ENCODE data around the gene RSRC1.
"Not testable (repeated sequence)": the region's sequence is repeated elsewhere in the genome, so short reads cannot be mapped to it uniquely, and the experiment has no call there.

Gene RSRC1

GRCh38 chr3:158101335-158102241, 8.3 kb upstream of the RSRC1 start:
- DNase-seq (ENCODE audit: low read depth), result no peak

- no peak for DNase-seq (ENCODE audit: low read depth)
These were observed 7.4 kb upstream of the RSRC1 start for GRCh38 chr3:158102242-158103080.

DNA sequence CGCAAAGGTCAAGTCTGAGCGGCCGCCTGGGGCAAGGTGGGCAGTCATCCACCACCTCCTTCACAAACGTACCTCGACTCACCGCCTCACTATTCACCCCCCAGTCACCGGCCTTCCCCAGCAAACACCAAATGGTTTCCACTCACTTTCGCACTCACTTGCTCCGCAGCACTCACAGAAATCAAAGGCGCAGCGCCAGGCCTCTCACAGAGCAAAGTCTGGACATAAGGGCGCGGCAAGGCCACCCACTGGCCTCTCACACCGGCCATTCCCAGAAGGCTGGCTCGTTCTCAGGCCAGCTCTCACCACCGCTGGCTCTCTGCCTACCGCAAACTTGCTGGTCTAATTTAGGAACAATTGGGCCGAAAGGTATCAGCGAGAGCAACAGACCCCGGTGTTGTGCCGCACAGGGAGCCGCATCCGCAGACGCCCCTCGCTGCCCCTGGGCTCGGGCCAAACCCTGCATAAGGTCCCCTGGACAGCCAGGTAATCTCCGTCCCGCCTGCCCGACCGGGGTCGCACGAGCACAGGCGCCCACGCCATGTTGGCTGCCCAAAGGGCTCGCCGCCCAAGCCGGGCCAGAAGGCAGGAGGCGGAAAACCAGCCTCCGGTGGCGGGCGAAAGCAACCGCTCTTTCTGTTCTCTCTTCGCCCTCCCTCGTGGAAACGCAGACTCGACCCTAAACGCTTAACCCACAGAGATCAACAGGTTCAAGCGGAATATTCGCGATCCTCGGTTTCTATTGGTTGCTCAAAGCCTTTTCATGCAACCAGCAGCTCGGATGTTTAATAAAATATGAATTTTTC, 6.6 kb upstream of the RSRC1 start:
- no peak for DNase-seq (ENCODE audit: low read depth)

GRCh38 chr3:158103887-158104327, 6.0 kb upstream of the RSRC1 start:
- DNase-seq (ENCODE audit: low read depth), result no peak

DNA sequence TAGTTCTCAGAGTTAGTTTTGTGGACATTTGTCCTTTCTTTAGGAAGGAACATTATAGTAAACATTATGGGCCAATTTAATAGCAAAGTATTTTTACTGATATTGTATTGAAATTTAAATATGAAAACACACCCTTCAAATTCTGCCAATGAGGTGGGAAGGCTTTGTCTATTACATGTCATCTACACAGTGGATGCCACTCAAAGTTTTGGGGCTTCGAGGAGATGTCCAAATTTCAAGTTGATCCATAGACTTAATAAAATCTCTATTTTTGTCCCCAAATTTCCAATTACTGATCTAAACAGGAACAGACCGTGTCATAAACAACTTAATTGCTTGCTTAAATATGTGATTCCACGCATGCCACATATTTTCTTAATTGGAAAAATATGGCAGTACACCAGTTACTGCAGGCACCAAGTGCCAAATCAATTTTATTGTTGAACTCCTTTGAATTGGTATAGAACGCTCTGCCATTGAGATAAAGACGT, 5.4 kb upstream of the RSRC1 start:
- no peak for DNase-seq (ENCODE audit: low read depth)

GRCh38 chr3:158105119-158105709, 4.7 kb upstream of the RSRC1 start:
- DNase-seq (ENCODE audit: low read depth), result no peak

DNA sequence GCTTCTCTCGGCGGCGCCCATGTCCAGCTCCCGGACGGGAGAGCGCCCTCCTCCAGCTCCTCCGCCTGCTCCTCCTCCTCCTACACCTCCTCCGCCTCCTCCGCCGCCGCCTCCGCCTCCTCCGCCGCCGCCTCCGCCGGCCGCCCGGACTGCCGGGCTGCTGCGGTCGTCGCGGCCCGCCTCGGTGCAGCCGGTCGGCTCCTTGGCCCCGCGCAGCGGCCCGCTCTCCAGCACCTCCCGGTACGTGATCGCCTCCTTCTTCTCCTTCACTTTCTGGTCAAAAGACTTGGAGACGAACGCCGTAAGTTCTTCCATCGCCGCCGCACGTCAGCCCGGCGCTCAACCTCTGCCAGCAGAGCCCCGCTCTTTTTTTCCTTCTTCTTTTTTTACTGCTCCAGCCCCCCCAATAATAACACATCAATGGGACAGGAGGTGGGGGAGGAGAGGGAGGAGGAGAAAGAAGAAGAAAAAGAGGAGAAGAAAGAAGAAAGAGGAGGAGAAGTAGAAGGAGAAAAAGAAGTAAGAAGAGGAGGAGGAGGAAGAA, 4.1 kb upstream of the RSRC1 start:
- DNase-seq (ENCODE audit: low read depth), result no peak

GRCh38 chr3:158106766-158107471, 3.0 kb upstream of the RSRC1 start:
- DNase-seq (ENCODE audit: low read depth), result no peak

DNA sequence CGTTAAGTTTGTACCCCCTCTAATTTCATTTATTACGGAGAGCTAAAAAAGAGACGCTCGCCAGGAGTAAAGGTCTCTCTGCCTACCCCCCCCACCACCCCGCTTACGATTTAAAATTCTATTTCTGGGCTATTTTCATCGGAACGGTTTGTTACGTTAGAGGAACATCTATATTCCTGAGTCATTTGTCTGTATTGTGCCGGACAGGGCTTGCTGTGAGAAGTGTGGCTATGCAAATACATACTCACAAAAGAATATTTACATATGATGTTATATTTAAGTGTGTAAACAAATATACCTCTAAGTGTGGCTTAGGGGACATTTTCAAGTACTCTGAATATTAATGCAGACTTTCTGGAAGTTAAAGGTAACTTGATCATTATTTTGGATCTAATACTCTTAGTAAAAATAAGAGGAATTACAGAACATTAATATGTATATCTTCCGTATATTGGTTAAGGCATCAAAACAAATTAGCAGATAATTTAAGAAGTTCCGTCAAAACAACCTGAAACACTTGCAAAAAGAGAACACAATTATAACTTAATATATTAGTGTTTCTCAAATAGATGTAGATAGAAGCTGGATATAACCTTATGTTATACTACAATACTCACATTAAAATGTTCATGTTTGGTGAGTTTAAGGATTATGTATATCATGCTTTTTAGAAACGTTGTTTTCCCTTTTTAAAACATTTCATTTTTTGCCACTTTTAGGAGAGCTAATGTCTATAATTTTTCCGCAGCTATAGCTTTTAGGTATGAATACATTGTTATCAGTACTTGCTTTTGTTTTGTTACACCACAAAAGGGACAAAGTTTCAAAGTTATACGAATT, 2.1 kb upstream of the RSRC1 start:
- no peak for DNase-seq (ENCODE audit: low read depth)

DNA sequence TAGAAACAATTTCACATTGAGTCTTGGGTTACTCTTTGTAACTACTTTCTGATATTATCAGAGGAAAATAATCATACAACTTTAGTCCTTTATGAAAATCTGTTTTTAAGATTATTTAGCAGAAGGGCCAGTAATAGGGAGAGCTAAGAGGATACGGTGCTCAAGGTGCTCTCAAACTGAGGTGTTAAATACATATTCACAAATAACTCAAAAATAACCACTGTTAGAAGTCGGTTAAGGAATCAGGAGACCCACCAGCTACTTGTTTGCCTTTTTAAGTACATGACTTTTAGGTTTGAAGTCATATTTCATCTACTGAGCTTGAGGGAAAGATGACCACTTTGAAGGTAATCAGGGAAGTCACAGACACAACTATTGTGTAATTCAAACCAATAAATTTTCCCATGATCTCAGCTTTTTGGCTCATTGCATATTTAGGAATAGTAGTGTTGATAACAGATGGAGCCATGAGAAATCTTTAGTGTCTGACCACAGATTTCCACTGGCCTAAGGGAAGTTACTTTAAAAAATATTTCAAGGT, 1.4 kb upstream of the RSRC1 start:
- no peak for DNase-seq (ENCODE audit: low read depth)

GRCh38 chr3:158109295-158109803, 540 bp upstream of the RSRC1 start:
- no peak for DNase-seq (ENCODE audit: low read depth)

DNA sequence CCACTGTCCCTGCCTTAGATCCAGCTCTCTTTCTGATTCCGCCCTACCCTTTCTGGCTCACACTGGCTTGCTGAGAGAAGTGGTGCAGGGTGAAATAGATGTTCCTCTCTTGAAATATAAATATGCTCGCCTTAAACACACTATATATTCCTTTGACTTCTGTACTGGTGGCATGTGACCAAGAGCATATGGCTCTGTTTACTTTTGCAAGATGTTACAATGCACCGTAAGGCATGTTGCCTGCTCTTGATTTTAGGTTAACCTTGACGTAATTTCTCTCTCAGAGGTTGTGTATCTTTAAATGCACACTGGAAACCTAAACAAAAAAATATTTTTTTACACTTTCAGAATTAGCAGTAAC, 749 bp downstream of the RSRC1 start:
- DNase-seq (ENCODE audit: low read depth), result no peak

GRCh38 chr3:158111861-158112260, 2.0 kb downstream of the RSRC1 start:
- DNase-seq (ENCODE audit: low read depth), result no peak

GRCh38 chr3:158113595-158113994, 3.7 kb downstream of the RSRC1 start:
- DNase-seq (ENCODE audit: low read depth), result not testable (repeated sequence)

- DNase-seq (ENCODE audit: low read depth), result no peak
These were observed 10.4 kb downstream of the RSRC1 start for GRCh38 chr3:158120330-158120729.

GRCh38 chr3:158121295-158121694, 11.4 kb downstream of the RSRC1 start:
- DNase-seq (ENCODE audit: low read depth), result no peak

GRCh38 chr3:158122721-158123120, 12.8 kb downstream of the RSRC1 start:
- not testable (repeated sequence) for DNase-seq (ENCODE audit: low read depth)

DNA sequence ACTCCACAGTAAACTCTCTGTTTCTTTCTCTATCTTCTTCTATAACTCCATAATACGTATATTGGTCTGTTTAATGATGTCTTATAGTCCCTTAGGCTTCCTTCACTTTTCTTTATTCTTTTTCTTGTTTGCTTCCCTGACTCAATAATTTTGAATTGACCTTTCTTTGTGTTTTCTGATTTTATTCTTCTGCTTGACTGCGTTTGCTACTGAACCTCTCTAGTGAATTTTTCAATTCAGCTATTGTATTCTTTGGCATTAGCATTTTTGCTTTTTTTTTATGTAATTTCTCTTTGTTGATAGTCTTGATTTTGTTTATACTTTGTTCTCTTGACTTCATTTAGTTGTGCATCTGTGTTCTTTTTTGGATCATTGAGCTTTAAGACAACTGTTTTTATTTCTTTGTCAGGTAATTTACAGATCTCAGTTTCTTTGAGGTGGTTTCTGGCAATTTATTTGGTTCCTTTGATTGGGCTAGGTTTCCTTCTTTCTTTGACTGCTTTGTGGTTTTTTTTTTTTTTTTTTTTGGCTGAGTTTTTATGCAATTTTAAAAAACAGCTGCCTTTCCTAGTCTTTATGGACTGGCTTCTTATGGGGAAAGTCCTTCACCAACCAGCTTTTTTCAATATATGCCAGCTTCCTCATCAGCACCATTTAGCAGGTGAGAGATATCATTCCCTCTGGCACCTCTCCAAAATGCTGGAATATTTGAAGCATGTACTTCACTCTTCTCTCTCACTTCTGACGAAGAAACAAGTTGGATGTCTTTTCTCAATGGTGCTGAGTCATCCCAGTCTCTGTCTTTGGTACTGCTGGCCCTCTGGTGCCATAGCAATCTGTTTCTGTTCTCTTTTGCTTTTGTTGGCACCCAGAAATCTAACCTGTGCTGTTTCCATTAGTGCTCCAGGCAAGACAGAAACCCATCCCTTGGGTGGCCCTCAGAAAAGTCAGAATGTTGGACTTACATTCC, 17.6 kb downstream of the RSRC1 start:
- DNase-seq (ENCODE audit: low read depth), result no peak
